ENCODE measurements around the gene ZFYVE9. TPM values are rescaled to one million over a fixed set of nuclear protein-coding genes. Genes with fewer than 3 reads are reported as not detected.
A peak's percentile ranks its signal among the peaks of the same experiment; 100 is the strongest.

ZFYVE9 gene
- polyA plus RNA-seq, 1 donor from 2014 or later, result 18.1 TPM

- Histone ChIP-seq H3K36me3 (ENCODE audit: insufficient read depth, low read length) (peaks cover 4% of the 10 kb centered on the region), H2AFZ (ENCODE audit: low read depth, low read length) (no peak overlapping the region)
Measured at GRCh38 chr1:52096216-52096615, 45.7 kb upstream of the ZFYVE9 start.

GRCh38 chr1:52098139-52098871 is 43.6 kb upstream of the ZFYVE9 start:
- TF ChIP-seq CTCF (IDR thresholded peaks at IDR 0.05; ENCODE audit: poor library complexity, severe bottlenecking) (no peak), POLR2AphosphoS5 (IDR thresholded peaks at IDR 0.05) (peak; percentile 17)
- H3K9me2 ChIP-seq (ENCODE audit: insufficient read depth, low read length), result no peaks in the 10 kb centered on the region
- no peaks in the 10 kb centered on the region for H3K36me3 ChIP-seq (ENCODE audit: insufficient read depth, low read length)
- H3K9ac ChIP-seq (ENCODE audit: low read length), result peak overlapping the region; percentile 5
- no peaks in the 10 kb centered on the region for H3K9me3 ChIP-seq (ENCODE audit: low read length)
- no peak overlapping the region for H3K4me3 ChIP-seq (ENCODE audit: low read length)
- H3K27ac ChIP-seq (ENCODE audit: low read length), result no peak overlapping the region
- no peak overlapping the region for H3K4me2 ChIP-seq (ENCODE audit: low read length)
- H3K27me3 ChIP-seq (ENCODE audit: insufficient read depth, low read depth, low read length), result no peaks in the 10 kb centered on the region
- no peaks in the 10 kb centered on the region for H3F3A ChIP-seq (ENCODE audit: insufficient read depth, low read length, poor library complexity, severe bottlenecking)
- no peaks in the 10 kb centered on the region for H3K79me2 ChIP-seq (replicated peaks; ENCODE audit: insufficient read depth, low read length)
- no peak overlapping the region for H2AFZ ChIP-seq (ENCODE audit: low read depth, low read length)
- H4K20me1 ChIP-seq (ENCODE audit: insufficient read depth), result no peaks in the 10 kb centered on the region

More at GRCh38 chr1:52096216-52096615, 45.7 kb upstream of the ZFYVE9 start:
- Histone ChIP-seq H3K27me3 (ENCODE audit: insufficient read depth, low read depth, low read length) (no peaks in the 10 kb centered on the region), H3K4me2 (ENCODE audit: low read length) (no peak overlapping the region), H3F3A (ENCODE audit: insufficient read depth, low read length, poor library complexity, severe bottlenecking) (no peaks in the 10 kb centered on the region), H3K4me3 (ENCODE audit: low read length) (no peak overlapping the region), H4K20me1 (ENCODE audit: insufficient read depth) (no peaks in the 10 kb centered on the region), H3K9me2 (ENCODE audit: insufficient read depth, low read length) (no peaks in the 10 kb centered on the region), H3K27ac (ENCODE audit: low read length) (no peak overlapping the region), H3K9ac (ENCODE audit: low read length) (no peak overlapping the region), H3K9me3 (ENCODE audit: low read length) (no peaks in the 10 kb centered on the region), H3K79me2 (replicated peaks; ENCODE audit: insufficient read depth, low read length) (no peaks in the 10 kb centered on the region)
- TF ChIP-seq MXI1 (conservative IDR thresholded peaks at IDR 0.05; ENCODE audit: poor library complexity, severe bottlenecking) (no peak), EP300 (conservative IDR thresholded peaks at IDR 0.05; ENCODE audit: poor library complexity, severe bottlenecking) (no peak), RAD21 (conservative IDR thresholded peaks at IDR 0.05) (no peak), REST (IDR thresholded peaks at IDR 0.05; ENCODE audit: borderline replicate concordance) (no peak), POLR2AphosphoS5 (IDR thresholded peaks at IDR 0.05) (no peak), SMC3 (conservative IDR thresholded peaks at IDR 0.05; ENCODE audit: poor library complexity) (no peak), TAF1 (IDR thresholded peaks at IDR 0.05; ENCODE audit: low read depth) (no peak), EZH2 (IDR thresholded peaks at IDR 0.05; ENCODE audit: borderline replicate concordance, insufficient read depth, low read length, poor library complexity, severe bottlenecking) (no peak), CTCF (IDR thresholded peaks at IDR 0.05; ENCODE audit: poor library complexity, severe bottlenecking) (no peak)
